Measurements from ENCODE around the gene PANK1. TPM values are rescaled to one million over a fixed set of nuclear protein-coding genes. Genes with fewer than 3 reads are reported as not detected.

PANK1 gene
- total RNA-seq, 1 experiment from 2014 or later, result 24.9 TPM

DNA sequence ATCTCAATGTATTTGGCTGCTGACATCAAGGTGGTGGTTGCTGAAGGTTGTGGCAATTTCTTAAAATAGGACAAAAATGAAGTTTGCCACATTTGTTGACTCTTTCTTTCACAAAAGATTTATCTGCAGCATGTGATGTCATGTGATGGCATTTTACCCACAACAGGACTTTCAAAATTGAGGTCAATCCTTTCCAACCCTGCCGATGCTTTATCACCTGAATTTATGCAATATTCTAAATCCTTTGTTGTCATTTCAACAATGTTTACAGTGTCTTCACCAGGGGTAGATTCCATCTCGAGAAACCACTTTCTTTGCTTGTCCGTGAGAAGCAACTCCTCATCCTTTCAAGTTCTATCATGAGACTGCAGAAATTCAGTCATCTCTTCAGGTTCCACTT is 69.0 kb downstream of the PANK1 start (continued):
- TF ChIP-seq, protein P1, sequence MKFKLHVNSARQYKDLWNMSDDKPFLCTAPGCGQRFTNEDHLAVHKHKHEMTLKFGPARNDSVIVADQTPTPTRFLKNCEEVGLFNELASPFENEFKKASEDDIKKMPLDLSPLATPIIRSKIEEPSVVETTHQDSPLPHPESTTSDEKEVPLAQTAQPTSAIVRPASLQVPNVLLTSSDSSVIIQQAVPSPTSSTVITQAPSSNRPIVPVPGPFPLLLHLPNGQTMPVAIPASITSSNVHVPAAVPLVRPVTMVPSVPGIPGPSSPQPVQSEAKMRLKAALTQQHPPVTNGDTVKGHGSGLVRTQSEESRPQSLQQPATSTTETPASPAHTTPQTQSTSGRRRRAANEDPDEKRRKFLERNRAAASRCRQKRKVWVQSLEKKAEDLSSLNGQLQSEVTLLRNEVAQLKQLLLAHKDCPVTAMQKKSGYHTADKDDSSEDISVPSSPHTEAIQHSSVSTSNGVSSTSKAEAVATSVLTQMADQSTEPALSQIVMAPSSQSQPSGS (CRISPR knock-in tag; IDR thresholded peaks at IDR 0.05; ENCODE audit: borderline replicate concordance, low read depth), result no peak
- TF ChIP-seq, protein P2, sequence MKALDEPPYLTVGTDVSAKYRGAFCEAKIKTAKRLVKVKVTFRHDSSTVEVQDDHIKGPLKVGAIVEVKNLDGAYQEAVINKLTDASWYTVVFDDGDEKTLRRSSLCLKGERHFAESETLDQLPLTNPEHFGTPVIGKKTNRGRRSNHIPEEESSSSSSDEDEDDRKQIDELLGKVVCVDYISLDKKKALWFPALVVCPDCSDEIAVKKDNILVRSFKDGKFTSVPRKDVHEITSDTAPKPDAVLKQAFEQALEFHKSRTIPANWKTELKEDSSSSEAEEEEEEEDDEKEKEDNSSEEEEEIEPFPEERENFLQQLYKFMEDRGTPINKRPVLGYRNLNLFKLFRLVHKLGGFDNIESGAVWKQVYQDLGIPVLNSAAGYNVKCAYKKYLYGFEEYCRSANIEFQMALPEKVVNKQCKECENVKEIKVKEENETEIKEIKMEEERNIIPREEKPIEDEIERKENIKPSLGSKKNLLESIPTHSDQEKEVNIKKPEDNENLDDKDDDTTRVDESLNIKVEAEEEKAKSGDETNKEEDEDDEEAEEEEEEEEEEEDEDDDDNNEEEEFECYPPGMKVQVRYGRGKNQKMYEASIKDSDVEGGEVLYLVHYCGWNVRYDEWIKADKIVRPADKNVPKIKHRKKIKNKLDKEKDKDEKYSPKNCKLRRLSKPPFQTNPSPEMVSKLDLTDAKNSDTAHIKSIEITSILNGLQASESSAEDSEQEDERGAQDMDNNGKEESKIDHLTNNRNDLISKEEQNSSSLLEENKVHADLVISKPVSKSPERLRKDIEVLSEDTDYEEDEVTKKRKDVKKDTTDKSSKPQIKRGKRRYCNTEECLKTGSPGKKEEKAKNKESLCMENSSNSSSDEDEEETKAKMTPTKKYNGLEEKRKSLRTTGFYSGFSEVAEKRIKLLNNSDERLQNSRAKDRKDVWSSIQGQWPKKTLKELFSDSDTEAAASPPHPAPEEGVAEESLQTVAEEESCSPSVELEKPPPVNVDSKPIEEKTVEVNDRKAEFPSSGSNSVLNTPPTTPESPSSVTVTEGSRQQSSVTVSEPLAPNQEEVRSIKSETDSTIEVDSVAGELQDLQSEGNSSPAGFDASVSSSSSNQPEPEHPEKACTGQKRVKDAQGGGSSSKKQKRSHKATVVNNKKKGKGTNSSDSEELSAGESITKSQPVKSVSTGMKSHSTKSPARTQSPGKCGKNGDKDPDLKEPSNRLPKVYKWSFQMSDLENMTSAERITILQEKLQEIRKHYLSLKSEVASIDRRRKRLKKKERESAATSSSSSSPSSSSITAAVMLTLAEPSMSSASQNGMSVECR (CRISPR knock-in tag; IDR thresholded peaks at IDR 0.05; ENCODE audit: borderline replicate concordance), result no peak
- no peak for TF ChIP-seq ZNF219 (CRISPR knock-in tag; IDR thresholded peaks at IDR 0.05; ENCODE audit: borderline replicate concordance)
- TF ChIP-seq, protein P3, sequence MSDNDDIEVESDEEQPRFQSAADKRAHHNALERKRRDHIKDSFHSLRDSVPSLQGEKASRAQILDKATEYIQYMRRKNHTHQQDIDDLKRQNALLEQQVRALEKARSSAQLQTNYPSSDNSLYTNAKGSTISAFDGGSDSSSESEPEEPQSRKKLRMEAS (CRISPR knock-in tag; IDR thresholded peaks at IDR 0.05), result no peak
- TF ChIP-seq, protein P4, sequence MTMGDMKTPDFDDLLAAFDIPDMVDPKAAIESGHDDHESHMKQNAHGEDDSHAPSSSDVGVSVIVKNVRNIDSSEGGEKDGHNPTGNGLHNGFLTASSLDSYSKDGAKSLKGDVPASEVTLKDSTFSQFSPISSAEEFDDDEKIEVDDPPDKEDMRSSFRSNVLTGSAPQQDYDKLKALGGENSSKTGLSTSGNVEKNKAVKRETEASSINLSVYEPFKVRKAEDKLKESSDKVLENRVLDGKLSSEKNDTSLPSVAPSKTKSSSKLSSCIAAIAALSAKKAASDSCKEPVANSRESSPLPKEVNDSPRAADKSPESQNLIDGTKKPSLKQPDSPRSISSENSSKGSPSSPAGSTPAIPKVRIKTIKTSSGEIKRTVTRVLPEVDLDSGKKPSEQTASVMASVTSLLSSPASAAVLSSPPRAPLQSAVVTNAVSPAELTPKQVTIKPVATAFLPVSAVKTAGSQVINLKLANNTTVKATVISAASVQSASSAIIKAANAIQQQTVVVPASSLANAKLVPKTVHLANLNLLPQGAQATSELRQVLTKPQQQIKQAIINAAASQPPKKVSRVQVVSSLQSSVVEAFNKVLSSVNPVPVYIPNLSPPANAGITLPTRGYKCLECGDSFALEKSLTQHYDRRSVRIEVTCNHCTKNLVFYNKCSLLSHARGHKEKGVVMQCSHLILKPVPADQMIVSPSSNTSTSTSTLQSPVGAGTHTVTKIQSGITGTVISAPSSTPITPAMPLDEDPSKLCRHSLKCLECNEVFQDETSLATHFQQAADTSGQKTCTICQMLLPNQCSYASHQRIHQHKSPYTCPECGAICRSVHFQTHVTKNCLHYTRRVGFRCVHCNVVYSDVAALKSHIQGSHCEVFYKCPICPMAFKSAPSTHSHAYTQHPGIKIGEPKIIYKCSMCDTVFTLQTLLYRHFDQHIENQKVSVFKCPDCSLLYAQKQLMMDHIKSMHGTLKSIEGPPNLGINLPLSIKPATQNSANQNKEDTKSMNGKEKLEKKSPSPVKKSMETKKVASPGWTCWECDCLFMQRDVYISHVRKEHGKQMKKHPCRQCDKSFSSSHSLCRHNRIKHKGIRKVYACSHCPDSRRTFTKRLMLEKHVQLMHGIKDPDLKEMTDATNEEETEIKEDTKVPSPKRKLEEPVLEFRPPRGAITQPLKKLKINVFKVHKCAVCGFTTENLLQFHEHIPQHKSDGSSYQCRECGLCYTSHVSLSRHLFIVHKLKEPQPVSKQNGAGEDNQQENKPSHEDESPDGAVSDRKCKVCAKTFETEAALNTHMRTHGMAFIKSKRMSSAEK (CRISPR knock-in tag; IDR thresholded peaks at IDR 0.05; ENCODE audit: borderline replicate concordance), result no peak
- no peak for TF ChIP-seq KAT7 (CRISPR knock-in tag; IDR thresholded peaks at IDR 0.05; ENCODE audit: borderline replicate concordance)
- no peak for TF ChIP-seq CREB1 (CRISPR knock-in tag; IDR thresholded peaks at IDR 0.05)
- no peak for TF ChIP-seq NR1H2 (CRISPR knock-in tag; IDR thresholded peaks at IDR 0.05)
- TF ChIP-seq, protein P5, sequence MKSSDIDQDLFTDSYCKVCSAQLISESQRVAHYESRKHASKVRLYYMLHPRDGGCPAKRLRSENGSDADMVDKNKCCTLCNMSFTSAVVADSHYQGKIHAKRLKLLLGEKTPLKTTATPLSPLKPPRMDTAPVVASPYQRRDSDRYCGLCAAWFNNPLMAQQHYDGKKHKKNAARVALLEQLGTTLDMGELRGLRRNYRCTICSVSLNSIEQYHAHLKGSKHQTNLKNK (CRISPR knock-in tag; IDR thresholded peaks at IDR 0.05), result no peak
- TF ChIP-seq CREM (CRISPR knock-in tag; IDR thresholded peaks at IDR 0.05), result no peak

DNA sequence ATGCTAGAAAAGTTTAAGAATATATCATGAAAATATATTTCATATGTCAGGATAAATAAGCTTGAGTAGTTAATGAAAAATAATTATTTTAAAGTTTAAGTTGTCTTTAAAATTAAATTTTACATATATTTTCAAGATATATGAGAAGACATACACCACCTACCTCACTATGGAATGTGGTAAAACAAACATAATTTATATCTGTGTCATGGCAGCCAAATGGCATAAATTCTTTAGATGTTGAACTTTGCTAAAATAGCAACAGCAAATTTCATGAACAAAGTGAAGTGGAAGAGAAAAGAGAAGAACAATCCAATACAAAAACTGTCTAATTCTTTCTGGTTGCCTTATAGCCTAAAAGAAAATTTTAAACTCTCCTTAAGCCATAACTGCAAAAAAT is 70.0 kb downstream of the PANK1 start:
- ATAC-seq, result no peak
- no peaks in the 10 kb centered on the region for H3K27me3 Mint-ChIP-seq (ENCODE audit: low read depth)
- TF ChIP-seq ZNF416 (CRISPR knock-in tag; IDR thresholded peaks at IDR 0.05) (no peak), HMGA2 (CRISPR knock-in tag; IDR thresholded peaks at IDR 0.05) (no peak), SMAD3 (CRISPR knock-in tag; IDR thresholded peaks at IDR 0.05; ENCODE audit: borderline replicate concordance) (no peak), JAZF1 (CRISPR knock-in tag; IDR thresholded peaks at IDR 0.05) (no peak), ZNF317 (CRISPR knock-in tag; IDR thresholded peaks at IDR 0.05; ENCODE audit: borderline replicate concordance, low read depth) (no peak), ELF4 (CRISPR knock-in tag; IDR thresholded peaks at IDR 0.05; ENCODE audit: low read depth) (no peak), GABPB1 (CRISPR knock-in tag; IDR thresholded peaks at IDR 0.05) (no peak), NFATC4 (CRISPR knock-in tag; IDR thresholded peaks at IDR 0.05) (no peak)
- TF ChIP-seq, protein P6, sequence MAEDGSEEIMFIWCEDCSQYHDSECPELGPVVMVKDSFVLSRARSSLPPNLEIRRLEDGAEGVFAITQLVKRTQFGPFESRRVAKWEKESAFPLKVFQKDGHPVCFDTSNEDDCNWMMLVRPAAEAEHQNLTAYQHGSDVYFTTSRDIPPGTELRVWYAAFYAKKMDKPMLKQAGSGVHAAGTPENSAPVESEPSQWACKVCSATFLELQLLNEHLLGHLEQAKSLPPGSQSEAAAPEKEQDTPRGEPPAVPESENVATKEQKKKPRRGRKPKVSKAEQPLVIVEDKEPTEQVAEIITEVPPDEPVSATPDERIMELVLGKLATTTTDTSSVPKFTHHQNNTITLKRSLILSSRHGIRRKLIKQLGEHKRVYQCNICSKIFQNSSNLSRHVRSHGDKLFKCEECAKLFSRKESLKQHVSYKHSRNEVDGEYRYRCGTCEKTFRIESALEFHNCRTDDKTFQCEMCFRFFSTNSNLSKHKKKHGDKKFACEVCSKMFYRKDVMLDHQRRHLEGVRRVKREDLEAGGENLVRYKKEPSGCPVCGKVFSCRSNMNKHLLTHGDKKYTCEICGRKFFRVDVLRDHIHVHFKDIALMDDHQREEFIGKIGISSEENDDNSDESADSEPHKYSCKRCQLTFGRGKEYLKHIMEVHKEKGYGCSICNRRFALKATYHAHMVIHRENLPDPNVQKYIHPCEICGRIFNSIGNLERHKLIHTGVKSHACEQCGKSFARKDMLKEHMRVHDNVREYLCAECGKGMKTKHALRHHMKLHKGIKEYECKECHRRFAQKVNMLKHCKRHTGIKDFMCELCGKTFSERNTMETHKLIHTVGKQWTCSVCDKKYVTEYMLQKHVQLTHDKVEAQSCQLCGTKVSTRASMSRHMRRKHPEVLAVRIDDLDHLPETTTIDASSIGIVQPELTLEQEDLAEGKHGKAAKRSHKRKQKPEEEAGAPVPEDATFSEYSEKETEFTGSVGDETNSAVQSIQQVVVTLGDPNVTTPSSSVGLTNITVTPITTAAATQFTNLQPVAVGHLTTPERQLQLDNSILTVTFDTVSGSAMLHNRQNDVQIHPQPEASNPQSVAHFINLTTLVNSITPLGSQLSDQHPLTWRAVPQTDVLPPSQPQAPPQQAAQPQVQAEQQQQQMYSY (CRISPR knock-in tag; IDR thresholded peaks at IDR 0.05), result no peak
- CTCF ChIA-PET, result no interaction called here
- no peak overlapping the region for H3K27ac Mint-ChIP-seq
- no peak for DNase-seq (ENCODE audit: low spot score)
- H3K36me3 Mint-ChIP-seq, result no peaks in the 10 kb centered on the region
- no peak overlapping the region for H3K4me3 Mint-ChIP-seq
- POLR2A ChIA-PET, result no interaction called here
- no peaks in the 10 kb centered on the region for H3K4me1 Mint-ChIP-seq
- peaks cover 17% of the 10 kb centered on the region for H3K9me3 Mint-ChIP-seq
